ENCODE results near the gene RUNDC1.
A peak's percentile ranks its signal among the peaks of the same experiment; 100 is the strongest.
"Not testable (repeated sequence)": the region's sequence is repeated elsewhere in the genome, so short reads cannot be mapped to it uniquely, and the experiment has no call there.

The RUNDC1 gene

GRCh38 chr17:42992872-42993271 lies 12.5 kb downstream of the RUNDC1 start:
- DNase-seq = no peak

DNA sequence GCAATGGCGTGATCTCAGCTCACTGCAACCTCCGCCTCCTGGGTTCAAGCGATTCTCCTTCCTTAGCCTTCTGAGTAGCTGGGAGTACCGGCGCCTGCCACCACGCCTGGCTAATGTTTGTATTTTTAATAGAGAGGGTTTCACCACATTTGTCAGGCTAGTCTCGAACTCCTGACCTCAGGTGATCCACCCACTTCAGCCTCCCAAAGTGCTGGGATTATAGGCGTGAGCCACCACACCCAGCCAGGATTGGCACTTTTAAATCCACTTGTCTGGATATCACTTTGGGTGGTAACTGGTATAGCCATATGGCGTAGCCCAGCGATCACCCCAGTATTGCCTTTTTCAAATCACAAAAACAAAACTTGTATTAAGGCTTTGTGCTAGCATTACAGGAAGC lies 13.5 kb downstream of the RUNDC1 start:
- not testable (repeated sequence) for DNase-seq

- DNase-seq = no peak
Observed at GRCh38 chr17:42997390-42997983, 17.1 kb downstream of the RUNDC1 start.

DNA sequence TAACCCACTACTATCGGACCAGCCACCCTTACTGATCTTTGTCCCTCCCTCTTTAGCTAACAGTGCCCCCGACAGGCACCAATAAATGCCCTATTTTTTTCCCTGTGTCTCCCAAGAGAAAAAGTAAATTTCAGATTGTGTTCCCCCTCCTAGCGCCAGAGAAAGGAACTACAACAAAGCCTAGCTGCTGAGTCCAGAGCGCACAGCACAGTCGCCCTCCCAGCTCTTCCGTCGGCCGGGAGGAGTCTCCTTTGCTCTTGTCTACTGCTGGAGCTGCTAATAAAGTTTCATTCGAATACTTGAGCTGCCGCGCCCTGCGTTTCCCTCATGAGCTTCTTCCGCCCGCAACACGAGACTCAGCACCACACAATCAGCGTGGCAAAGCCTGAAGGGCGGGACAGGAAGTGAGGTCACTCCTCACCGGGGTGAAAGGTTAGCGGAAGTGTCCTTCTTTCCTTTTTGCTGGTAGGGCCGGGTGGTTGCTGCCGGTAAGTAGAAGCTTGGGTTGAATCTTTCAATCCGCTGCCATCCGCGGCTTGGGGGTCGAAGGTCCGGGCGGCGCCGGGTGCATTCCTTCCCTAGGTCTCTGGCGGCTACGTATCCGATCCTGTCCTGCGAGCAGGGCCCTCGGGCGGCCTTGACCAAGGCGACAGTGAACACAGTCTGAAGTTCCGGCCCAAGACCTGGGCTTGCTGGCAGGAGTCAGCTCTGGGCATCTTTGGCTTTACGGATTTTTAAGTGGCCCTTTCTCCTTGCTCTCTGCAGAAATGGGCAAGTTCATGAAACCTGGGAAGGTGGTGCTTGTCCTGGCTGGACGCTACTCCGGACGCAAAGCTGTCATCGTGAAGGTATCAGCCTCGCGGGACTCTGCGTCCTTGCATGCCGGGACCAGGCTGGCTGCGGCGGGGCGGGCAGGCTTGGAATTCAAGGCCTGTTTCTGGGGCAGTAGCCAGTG lies 17.9 kb downstream of the RUNDC1 start, which contains the start of gene RPL27:
Gene RPL27 (plus strand): TSS at position 436 of the 955 bp plus-strand sequence. CDS start 332 bp downstream, at position 768.
- DNase-seq = peak; percentile 98

DNA sequence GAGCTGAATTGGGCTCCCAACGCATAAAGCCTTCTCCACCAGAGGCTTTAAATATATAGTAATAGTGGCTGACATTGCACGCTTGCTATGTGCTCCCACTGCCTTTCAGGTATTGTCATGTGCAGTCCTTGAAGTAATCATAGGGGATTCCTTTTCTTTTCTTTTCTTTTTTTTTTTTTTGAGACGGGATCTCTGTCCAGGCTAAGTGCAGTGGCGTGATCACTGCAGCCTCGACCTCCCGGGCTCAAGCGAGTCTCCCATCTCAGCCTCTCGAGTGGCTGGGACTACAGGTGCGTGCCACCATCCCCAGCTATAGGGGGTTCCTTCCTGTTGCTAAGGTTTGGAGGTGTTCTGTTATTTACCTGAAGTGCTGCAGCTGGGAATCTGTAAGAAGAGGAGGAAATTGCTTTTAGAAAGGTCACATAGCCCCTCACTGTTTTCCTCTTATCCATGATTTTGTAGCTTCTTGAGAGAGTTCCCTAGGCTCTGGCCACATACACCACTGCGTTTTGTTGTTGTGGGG lies 18.7 kb downstream of the RUNDC1 start:
- no peak for DNase-seq

DNA sequence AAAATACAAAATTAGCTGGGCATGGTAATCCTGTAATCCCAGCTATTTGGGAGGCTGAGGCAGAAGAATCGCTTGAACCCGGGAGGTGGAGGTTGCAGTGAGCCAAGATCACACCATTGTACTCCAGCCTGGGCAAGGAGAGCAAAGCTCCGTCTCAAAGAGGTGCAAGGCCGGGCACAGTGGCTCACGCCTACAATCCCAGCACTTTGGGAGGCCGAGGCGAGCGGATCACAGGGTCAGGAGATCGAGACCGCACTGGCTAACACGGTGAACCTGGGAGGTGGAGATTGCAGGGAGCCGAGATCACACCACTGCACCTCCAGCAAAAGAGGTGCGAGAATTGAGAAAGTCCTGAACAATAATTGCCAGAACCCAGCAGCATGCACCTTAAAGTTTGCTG lies 20.5 kb downstream of the RUNDC1 start:
- not testable (repeated sequence) for DNase-seq

GRCh38 chr17:43003542-43004172 lies 23.3 kb downstream of the RUNDC1 start:
- DNase-seq = no peak

DNA sequence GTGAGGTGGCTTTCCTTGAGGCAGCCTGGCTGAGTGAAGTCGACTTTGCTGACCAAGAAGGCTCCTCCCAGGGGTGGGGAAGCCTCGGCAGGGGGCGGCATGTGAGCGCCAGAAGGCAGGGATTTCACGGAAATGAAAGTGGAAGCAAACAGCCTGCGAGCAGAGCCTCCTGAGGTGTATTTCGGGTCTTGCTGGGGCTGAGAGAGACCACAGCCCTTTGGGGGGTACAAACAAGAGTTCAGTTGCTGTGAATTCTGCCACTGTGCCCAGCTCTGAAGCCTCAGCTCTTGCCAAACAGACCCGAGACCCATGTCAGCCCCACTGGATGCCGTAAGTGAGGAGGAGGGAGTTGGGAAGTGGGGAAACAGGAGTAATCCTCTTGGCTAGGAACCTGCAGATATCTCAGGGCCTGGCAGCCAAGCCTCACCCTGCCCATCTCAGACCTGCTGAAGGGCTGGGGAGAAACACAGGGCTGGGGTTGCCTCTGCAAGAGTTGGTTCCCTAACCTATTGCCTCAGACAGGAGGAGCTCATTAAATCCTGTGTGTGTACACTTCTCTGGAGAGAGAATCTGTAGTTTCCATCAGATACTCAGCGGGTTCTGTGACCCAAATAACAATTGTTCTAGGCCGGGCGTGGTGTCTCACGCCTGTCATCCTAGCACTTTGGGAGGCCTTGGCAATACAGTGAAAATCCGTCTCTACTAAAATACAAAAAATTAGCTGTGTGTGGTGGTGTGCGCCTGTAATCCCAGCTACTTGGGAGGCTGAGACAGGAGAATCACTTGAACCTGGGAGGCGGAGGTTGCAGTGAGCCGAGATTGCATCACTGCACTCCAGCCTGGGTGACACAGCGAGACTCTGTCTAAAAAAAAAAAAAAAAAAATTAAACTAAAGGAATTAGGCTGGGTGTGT lies 26.5 kb downstream of the RUNDC1 start, which contains the start of gene IFI35:
Gene IFI35 (plus strand): TSS at position 146 of the 913 bp plus-strand sequence. CDS start 164 bp downstream, at position 310.
- no peak for DNase-seq

DNA sequence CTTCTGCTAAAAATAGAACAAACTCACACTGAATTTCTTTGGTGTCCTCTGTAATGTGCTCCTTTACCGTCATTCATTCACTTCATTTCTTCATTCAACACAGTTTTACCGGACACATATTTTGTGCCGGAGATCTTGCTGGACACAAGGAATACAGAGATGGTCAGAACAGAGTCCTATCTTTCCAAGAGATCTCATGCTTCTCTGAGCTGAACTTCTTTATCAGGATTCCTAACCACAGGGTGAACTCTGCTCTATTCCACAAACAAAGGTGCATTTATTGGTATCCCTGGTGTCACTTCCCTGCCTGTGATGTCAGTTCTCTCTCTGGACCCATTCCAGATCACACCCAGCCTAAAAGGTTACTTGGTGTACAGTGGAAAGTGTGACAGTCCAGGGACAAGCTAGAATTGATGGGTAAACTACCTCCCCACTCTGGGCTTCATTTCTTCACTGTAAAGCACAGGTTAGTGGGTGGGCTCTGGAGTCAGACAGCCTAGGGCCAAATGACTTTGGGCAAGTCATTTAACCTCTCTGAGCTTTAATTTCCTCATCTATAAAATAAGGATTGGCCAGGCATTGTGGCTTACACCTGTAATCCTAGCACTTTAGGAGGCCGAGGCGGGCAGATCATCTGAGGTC lies 30.4 kb downstream of the RUNDC1 start:
- DNase-seq = no peak

GRCh38 chr17:43011728-43012472 lies 31.5 kb downstream of the RUNDC1 start:
- DNase-seq = no peak

- DNase-seq = no peak
Observed at GRCh38 chr17:43013296-43013695, 32.9 kb downstream of the RUNDC1 start.

DNA sequence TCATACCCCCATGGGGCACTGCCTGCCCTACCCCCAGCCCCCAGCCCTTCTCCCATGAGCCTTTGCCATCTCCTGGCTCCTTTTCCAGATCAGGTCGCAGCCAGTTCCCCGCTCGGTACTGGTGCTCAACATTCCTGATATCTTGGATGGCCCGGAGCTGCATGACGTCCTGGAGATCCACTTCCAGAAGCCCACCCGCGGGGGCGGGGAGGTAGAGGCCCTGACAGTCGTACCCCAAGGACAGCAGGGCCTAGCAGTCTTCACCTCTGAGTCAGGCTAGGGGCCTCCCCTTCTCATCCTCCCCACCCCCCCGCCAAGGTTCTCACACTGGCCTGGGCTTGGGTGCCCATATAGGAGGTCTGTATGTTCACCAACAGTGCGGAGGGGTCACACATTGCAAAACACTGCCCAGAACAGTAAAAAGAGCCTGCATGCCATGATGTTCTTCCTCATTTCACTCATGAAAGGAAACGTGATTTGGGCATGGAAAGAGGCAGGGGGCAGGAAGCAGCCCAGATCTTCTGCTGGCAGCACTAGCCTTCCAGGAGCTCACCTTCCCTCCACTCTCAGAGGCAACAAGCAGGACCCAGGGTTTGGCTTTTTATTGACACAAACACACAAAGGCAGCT lies 33.8 kb downstream of the RUNDC1 start:
- no peak for DNase-seq

DNA sequence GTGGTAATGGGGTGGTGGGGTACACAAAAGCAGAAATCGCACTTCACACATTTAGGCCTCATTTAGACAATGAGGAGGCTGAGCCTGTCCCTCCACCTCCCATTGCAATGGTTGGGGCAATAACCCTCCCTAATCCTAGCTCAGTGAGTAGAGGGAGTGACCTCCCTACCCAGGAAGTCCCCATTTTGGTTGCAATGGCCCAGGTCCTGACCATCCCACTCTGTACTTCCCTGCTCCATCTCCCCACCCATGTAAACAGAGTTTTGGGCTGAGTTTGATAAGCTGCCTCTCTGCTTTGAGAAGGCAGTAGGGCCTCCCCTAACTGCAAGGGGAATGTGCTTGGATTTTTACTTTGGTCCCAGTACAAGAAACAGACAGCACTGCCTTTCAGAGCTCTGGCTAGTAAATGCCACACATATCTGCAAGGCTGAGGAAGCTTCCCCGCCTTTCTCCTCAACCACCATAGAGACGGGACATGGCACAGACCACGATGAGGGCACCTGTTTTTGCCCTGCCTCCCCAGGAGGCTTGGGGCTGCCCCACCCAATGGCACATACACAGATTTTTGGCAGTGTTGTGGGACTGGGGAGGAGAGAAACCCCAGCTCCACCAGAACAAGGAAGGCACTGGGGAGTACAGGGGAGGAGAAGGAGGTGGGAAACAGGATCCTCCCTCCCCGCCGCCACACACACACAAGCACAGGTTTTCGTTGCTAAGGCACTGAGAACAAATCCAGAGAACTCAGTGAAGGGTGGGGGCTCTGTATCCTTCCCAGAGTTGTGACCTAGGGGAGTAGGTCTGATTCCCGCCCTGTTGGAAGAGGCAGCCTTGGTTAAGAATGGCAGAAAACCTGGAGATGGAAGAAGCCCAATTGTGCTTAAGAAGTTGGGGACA lies 34.5 kb downstream of the RUNDC1 start:
- no peak for DNase-seq

DNA sequence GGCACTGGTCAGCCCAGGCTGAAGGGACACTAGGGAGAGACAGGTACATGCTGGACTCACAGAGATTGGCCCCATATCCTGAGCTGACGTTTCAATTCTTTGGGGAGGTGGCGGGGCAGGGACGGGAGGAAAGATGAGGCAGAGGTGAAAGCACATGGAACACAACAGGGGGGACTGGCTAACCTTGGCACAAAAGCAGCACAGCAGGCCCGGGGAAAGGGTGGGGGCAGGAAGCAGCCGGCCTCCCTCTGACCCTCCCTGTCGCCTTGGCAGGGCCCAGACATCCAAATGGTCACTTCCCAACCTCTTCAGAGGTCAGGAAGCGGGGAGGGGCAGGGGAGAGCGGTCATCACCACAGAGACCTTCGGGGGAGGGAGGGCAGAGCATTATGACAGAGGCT lies 35.2 kb downstream of the RUNDC1 start:
- DNase-seq = no peak

- no peak for DNase-seq
Observed at GRCh38 chr17:43016216-43016615, 35.9 kb downstream of the RUNDC1 start.

DNA sequence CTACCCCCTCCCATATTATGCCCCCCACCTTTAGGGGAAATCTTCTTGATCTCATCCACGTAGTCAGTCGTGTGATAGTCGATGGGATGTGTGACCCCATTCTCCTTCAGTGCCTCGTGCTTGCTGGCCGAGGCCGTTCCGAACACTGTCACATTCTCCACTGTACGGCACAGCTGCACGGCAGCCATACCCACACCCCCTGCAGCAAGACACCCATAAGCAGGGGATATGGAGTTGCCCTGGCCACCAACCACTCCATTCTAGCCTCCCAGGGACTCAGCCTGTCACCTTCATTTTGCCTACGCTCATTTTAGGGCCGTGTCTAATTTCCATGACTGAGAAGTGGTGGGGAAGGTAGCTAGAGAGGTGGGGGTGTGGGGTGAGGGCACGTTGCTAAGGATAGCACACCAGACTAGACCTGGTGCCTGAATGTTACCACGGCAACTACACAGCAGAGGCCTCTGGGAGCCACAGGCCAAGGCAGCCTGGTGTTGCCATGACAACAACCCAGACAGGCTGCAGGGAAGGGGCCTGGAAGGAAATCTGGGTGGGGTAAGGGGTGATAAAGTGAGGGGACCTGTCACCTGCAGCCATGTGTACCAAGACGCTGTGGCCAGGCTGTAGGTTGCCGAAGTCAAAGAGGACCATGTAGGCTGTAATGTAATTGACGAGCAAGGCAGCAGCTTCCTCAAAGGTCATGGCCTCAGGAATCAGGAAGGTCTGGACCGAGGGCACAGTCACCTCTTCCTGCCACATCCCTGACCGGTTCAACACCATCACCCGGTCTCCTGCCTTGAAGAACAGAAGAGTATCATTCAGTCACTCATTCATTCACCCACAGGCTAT lies 37.9 kb downstream of the RUNDC1 start:
- no peak for DNase-seq

DNA sequence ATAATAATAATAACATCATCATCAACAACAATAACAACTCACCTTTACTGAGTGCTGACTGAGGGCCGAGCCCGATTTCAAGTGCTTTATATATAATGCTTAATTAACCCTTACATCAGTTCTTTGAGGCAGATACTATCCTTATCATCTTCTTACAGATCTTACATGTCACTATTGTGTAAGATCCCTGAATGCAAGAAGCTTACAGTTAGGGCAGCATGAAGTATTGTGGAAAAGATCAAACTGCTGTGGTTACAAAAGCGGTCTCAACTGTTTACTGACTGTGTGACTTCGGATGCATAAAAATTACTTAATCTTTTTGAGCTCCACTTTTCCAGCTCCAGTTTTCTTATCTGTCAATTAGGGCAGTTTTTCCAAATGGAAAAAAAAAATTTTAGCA lies 38.6 kb downstream of the RUNDC1 start:
- DNase-seq = no peak

- no peak for DNase-seq
Observed at GRCh38 chr17:43019418-43019817, 39.1 kb downstream of the RUNDC1 start.
